Astrocyte (in vitro differentiated cells and primary cell): ENCODE results near the gene ZNF502. TPM values are rescaled to one million over a fixed set of nuclear protein-coding genes. Genes with fewer than 3 reads are reported as not detected.

Experiments used
- DNase-seq: peaks from one replicate; pipeline ENCODE4 v3.0.0-alpha.2; 2010; ENCODE audit warnings: low read depth
- FAIRE-seq: peaks from 2 replicates; lab custom pipeline; 2011; peaks lifted over from hg19 to GRCh38; lab: Jason Lieb, UNC
- H2AFZ ChIP-seq: 2 replicates; pipeline ENCODE4 v1.6.0; 2012; ENCODE audit warnings: low read depth, low read length, inconsistent platforms
- H3K27ac ChIP-seq: 2 replicates; pipeline ENCODE4 v1.5.1; 2011; ENCODE audit warnings: low read depth, low read length, inconsistent platforms
- H3K27me3 ChIP-seq: 2 replicates; pipeline ENCODE4 v1.6.0; 2011; ENCODE audit warnings: low read length, inconsistent platforms; ENCODE audit not compliant: insufficient read depth
- H3K36me3 ChIP-seq: 2 replicates; pipeline ENCODE4 v1.5.1; 2011; ENCODE audit warnings: low read length, inconsistent platforms; ENCODE audit not compliant: insufficient read depth
- H3K4me1 ChIP-seq: 2 replicates; pipeline ENCODE4 v1.5.1; 2011; ENCODE audit warnings: low read length, inconsistent platforms; ENCODE audit not compliant: insufficient read depth
- H3K4me2 ChIP-seq: 2 replicates; pipeline ENCODE4 v1.6.0; 2012; ENCODE audit warnings: low read length, inconsistent platforms
- H3K4me3 ChIP-seq: 2 replicates; pipeline ENCODE4 v1.5.1; 2011; ENCODE audit warnings: low read depth, mild to moderate bottlenecking, low read length, inconsistent platforms; ENCODE audit not compliant: insufficient read depth
- H3K79me2 ChIP-seq: 2 replicates; pipeline ENCODE4 v1.6.0; 2012; ENCODE audit warnings: mild to moderate bottlenecking, low read length, inconsistent platforms; ENCODE audit not compliant: insufficient read depth
- H3K9ac ChIP-seq: 2 replicates; pipeline ENCODE4 v1.6.0; 2012; ENCODE audit warnings: mild to moderate bottlenecking, low read length, inconsistent platforms
- H3K9me3 ChIP-seq: 2 replicates; pipeline ENCODE4 v1.5.1; 2012; ENCODE audit warnings: low read depth, mild to moderate bottlenecking, low read length, inconsistent platforms; ENCODE audit not compliant: insufficient read depth
- H4K20me1 ChIP-seq: 2 replicates; pipeline ENCODE4 v1.6.0; 2012; ENCODE audit warnings: low read length, inconsistent platforms; ENCODE audit not compliant: insufficient read depth
- H3K27ac Mint-ChIP-seq: one replicate; pipeline ENCODE4 v1.8.0; 2021; ENCODE audit warnings: mild to moderate bottlenecking, mixed read lengths; ENCODE audit not compliant: unreplicated experiment
- H3K27me3 Mint-ChIP-seq: one replicate; pipeline ENCODE4 v1.8.0; 2021; ENCODE audit warnings: low read depth, mixed read lengths; ENCODE audit not compliant: unreplicated experiment
- H3K36me3 Mint-ChIP-seq: one replicate; pipeline ENCODE4 v1.8.0; 2021; ENCODE audit warnings: low read depth, mixed read lengths; ENCODE audit not compliant: unreplicated experiment
- H3K4me1 Mint-ChIP-seq: one replicate; pipeline ENCODE4 v1.8.0; 2021; ENCODE audit warnings: low read depth, mixed read lengths; ENCODE audit not compliant: unreplicated experiment
- H3K4me3 Mint-ChIP-seq: one replicate; pipeline ENCODE4 v1.8.0; 2021; ENCODE audit warnings: mild to moderate bottlenecking, moderate library complexity, mixed read lengths; ENCODE audit not compliant: unreplicated experiment
- H3K9me3 Mint-ChIP-seq: one replicate; pipeline ENCODE4 v1.8.0; 2021; ENCODE audit warnings: mild to moderate bottlenecking, mixed read lengths; ENCODE audit not compliant: unreplicated experiment
- EZH2 ChIP-seq: IDR thresholded peaks from 2 replicates; pipeline ENCODE4 v1.6.1; 2012; ENCODE audit warnings: mild to moderate bottlenecking, low read length, inconsistent platforms; ENCODE audit not compliant: insufficient read depth
- total RNA-seq: library from RNA; stranded (reverse); gene quantifications from 2 replicates; pipeline ENCODE4 v1.2.1, GENCODE V29; 2021
- TF ChIP-seq, protein P1 (sequence below): IDR thresholded peaks from 2 replicates; pipeline ENCODE4 v1.5.1; 2011; ENCODE audit warnings: low read depth, mild to moderate bottlenecking, inconsistent platforms, low read length, moderate library complexity; ENCODE audit not compliant: insufficient read depth

Gene ZNF502
- total RNA-seq, 1 donor from 2014 or later: 1.9 TPM

DNA sequence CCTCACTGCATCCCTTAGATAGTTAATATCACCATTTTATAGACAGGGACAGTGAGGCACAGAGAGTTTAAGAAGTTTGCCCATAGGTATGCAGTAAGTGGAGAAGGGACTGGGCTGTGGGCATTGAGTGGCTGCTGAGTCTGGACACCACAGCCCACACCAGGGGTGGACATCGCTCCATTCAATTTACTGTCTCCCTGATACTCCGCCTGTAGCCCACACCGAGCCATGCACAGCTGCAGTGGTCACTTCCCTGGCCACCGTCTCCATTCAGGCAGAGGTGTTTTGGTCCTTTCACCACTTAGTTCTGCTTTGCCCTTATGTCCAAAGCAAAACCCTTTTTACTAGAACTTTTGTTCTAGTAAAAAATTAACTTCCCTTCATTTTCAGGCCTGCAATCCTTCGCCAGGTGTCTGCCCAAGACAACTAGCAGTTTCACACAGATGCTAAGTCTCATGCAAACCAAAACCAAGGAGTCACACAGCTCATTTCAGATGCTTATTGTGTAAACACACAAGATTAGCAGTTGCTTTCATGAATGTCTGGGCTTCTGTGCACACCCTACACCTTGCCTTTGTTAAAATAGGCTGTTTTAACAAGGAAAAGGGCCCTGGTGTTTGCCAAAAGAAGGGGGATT is 33.9 kb upstream of the ZNF502 start:
- TF ChIP-seq, protein P1, sequence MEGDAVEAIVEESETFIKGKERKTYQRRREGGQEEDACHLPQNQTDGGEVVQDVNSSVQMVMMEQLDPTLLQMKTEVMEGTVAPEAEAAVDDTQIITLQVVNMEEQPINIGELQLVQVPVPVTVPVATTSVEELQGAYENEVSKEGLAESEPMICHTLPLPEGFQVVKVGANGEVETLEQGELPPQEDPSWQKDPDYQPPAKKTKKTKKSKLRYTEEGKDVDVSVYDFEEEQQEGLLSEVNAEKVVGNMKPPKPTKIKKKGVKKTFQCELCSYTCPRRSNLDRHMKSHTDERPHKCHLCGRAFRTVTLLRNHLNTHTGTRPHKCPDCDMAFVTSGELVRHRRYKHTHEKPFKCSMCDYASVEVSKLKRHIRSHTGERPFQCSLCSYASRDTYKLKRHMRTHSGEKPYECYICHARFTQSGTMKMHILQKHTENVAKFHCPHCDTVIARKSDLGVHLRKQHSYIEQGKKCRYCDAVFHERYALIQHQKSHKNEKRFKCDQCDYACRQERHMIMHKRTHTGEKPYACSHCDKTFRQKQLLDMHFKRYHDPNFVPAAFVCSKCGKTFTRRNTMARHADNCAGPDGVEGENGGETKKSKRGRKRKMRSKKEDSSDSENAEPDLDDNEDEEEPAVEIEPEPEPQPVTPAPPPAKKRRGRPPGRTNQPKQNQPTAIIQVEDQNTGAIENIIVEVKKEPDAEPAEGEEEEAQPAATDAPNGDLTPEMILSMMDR: no peak
- no peak for TF ChIP-seq EZH2
- Histone ChIP-seq H3K9ac (no peak overlapping the region), H3K9me3 (peaks cover 9% of the 10 kb centered on the region), H3K79me2 (no peaks in the 10 kb centered on the region), H3K27me3 (no peaks in the 10 kb centered on the region), H3K36me3 (no peaks in the 10 kb centered on the region), H3K4me2 (no peak overlapping the region), H2AFZ (no peak overlapping the region), H3K4me3 (no peak overlapping the region), H4K20me1 (no peaks in the 10 kb centered on the region), H3K4me1 (no peaks in the 10 kb centered on the region), H3K27ac (no peak overlapping the region)
- H3K27ac Mint-ChIP-seq: no peak overlapping the region
- DNase-seq: no peak
- no peak for FAIRE-seq
- no peaks in the 10 kb centered on the region for H3K4me1 Mint-ChIP-seq
- H3K27me3 Mint-ChIP-seq: no peaks in the 10 kb centered on the region
- no peak overlapping the region for H3K4me3 Mint-ChIP-seq
- peaks cover 29% of the 10 kb centered on the region for H3K36me3 Mint-ChIP-seq
- peaks cover 22% of the 10 kb centered on the region for H3K9me3 Mint-ChIP-seq

DNA sequence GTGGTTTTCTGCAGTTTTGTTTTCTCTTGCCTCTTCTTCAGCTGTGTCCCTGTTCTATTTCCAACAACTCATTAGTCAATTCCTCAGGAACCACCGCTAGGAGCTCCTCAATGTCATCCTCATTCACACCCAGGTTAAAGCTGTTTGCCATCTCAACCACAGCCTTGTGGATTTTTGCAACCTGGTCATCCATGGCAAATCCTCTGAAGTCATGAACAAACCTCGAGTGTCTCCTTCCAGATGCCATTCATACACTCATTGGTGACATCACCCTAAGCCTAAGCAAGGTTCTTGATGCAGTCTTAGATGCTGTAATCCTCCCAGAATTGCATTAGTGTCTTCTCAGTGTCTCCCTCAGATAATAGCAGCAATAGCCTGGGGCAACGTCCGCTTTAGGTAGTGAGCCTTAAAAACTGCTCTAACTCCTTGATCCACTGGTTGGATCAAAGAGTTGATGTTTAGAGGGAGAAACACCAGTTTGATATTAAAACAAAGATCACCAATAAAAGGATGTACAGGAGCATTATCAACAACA is 31.5 kb upstream of the ZNF502 start:
- Mint-ChIP-seq H3K27me3 (no peaks in the 10 kb centered on the region), H3K4me3 (no peak overlapping the region), H3K4me1 (peaks cover 5% of the 10 kb centered on the region), H3K27ac (no peak overlapping the region), H3K36me3 (peaks cover 40% of the 10 kb centered on the region), H3K9me3 (peaks cover 29% of the 10 kb centered on the region)
- H3K4me3 ChIP-seq: no peak overlapping the region
- peak; percentile 22 for DNase-seq
- no peaks in the 10 kb centered on the region for H3K4me1 ChIP-seq
- no peak overlapping the region for H3K9ac ChIP-seq
- H3K79me2 ChIP-seq: no peaks in the 10 kb centered on the region
- no peaks in the 10 kb centered on the region for H3K27me3 ChIP-seq
- FAIRE-seq: no peak
- no peaks in the 10 kb centered on the region for H4K20me1 ChIP-seq
- H3K4me2 ChIP-seq: no peak overlapping the region
- H3K27ac ChIP-seq: no peak overlapping the region
- peaks cover 15% of the 10 kb centered on the region for H3K9me3 ChIP-seq
- no peak overlapping the region for H2AFZ ChIP-seq
- H3K36me3 ChIP-seq: no peaks in the 10 kb centered on the region
- TF ChIP-seq EZH2: no peak
- TF ChIP-seq, protein P1: no peak
